Suppressor macrophage treated with lipopolysaccharide for 1 hour (primary cell): Measurements from ENCODE around the gene IGF1R.

Source experiments
- DNase-seq, 3 donors: peaks; one replicate each; pipeline ENCODE4 v3.0.0-alpha.2; 2020 to 2022

The IGF1R gene

DNA sequence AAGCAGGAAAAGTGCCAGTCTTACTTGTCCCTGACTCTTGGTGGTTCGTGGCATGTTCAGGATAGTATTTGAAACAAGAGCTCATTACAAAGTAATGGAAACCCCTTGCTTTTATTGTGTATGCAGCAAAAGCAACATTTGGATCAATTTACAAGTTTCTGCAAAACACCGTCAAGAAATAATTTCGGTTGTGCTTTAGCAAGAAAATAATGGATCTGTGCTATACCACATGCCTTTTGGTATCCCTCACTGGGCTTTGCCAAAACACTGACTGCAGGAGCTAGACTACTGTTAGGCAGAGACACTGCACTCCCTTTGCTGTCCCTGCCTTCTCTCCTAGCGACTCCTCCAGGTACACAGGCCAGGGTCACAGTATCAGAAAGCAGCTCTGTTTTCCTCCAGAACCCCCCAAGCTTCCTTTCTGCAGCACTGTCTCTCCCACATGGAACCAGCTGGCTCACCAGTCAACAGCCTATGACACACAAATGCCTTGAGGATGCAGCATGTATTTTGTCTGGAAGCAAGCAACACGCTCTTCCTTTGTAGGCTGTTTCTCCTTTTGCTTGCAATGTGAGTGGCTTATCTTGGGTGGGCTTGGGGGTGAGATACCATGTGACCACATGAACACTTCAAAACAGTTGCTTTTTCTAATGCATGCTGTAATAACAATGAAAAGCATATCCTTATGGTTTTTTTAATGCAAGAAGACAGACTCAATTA is 247.8 kb downstream of the IGF1R start:
- no peak for DNase-seq

DNA sequence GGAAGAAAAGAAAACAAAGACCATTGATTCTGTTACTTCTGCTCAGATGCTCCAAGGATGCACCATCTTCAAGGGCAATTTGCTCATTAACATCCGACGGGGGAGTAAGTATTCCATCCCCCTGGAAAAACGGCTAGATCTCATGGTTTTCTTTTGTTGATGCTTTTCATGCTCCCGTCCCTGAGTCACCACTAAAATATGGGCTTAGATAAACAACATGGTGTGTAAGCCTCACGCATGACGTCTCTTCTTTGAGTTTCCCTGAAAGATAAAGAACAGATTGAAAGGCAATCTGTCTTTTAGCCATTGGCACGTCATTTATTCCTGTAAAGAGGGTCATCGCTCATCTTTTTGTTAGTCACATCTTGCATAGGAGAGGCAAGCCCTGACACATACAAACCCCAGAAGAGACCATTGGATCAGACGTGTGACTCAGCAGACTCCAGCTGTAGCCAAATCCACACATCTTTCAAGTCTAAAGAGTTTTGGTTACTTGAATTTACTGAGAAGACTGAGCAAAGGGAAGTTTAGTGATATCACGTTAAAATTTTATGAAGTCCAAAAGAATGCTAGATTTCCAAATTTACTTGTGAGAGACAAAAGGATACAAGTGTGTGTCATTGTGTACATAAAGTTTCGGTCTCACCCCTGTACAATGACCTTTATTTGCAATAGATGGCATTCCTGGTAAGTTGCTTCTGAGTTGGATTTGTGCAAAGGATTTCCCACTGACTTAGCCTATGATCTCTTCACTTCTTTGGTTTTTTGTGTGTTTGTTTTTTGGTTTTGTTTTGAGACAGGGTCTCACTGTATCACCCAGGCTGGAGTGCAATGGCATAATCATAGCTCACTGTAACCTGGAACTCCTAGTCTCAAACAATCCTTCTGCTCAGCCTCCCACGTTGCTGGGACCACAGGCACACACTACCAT is 248.7 kb downstream of the IGF1R start:
- DNase-seq = peak; percentile 12 to 38 (median 15)

DNA sequence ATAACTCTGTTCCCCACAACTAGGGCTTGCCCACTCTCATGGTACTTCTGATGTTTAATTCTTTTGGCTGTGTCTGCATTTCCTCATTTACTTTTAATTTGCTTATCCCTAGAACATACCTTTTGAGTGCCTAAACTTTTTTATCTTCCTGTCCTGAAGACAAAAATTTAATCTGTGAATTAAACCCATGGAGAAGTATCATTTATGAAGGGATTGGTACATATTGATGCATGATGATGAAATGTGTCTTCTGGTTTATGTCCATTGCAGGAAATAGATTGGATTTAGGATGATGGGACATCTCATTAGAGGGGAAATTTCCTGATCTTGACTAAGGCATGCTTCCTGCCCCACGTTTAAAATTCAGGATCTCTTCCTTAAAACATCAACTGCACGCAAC is 249.8 kb downstream of the IGF1R start:
- DNase-seq = no peak

DNA sequence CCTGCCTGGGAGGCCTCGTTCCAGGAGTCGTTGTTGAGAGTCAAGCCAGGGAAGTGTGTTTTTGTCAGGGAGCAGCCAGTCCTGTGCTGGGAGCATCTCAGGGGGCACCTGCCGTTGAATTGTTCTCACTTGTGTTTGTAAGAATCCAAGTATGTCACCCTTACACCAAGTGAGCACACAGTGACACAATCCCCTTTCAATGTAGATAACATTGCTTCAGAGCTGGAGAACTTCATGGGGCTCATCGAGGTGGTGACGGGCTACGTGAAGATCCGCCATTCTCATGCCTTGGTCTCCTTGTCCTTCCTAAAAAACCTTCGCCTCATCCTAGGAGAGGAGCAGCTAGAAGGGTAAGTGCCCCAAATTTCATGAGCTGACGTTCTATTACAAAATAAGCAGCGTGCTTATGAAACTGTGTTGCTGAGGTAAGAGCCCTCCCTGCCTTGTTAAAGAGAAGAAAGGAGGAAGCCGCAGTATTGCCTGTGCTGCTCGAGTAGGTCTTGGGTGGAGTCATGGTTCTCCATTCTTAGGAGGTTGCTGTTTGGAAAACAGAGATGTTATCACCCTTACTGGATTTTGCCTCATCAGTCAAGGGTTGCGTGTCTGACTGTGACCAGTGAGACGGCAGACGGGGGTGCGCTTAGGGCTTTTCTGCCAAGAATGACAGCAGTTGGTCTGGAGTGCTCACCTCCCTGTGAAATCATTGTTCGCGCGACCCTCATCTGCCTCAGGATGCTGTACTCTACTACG is 251.1 kb downstream of the IGF1R start:
- DNase-seq = peak; percentile 78 to 86 (median 79)

DNA sequence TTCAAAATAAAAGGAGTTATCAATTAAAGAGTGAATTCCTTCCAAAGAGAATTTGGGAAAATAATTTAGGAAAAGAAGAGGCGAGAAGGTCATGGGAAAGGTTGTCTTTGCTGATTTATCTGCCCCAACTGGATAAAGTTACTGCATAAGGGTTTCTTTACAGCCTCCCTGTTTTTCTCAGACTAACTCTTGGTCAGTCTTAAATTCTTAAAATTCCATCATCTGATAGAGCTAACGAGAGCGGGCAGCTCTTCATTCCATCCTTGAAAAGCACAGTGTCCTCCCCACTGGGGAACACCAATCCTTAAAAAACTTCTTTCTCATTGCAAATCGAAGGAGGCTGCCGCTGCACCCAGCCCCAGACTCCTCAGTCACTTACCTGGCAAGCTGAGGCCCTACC is 252.0 kb downstream of the IGF1R start:
- no peak for DNase-seq

DNA sequence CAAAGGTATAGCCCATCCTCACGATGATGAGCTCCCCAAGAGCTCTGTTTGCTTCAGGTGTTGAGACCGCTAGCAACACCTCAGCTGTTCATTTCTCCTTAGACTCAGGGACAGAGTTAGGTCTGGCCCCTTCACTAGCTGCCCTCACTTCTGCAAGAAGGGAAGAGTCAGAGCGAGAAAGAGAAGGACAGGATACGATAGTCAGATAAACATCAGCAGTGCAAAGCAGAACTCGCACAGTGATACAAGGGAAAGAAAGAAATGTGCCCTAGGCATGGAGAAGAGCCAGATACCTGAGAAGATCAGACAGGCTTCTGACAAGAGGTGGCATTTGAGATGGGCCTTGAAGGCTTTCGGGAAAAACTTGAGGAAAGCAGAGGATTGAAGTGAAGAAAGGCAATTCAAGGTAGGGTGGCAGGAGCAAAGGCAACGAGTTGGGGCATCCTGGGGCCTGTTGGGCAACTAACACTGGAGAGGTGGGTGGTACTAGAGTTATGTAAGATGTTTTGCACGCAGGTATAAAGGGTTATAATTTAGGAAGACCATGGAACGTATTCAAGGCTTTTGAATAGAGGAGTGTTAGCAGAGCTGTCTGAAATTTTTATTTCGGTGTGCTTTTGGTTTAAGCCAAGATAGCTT is 253.2 kb downstream of the IGF1R start:
- DNase-seq = no peak

DNA sequence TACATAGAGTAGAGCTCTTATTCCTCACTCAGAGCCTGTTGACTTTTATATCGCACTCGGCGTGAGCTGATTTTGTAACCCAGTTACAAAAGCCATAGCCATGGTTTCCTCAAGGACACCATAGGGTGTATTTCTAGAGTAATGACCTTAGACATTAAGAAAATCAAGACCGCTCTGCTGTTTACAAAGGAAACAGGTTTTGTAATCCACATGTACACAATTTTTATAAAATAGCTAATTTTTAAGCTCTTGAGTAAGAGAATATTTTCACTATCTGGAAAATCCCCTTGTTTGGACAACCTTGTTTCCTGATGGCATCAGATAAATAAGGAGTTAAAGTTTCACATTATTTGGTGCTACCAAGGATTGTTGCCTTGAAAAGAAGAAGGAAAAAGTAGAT is 254.6 kb downstream of the IGF1R start:
- DNase-seq = peak in 2 of 3 donors; percentile 26 to 47

DNA sequence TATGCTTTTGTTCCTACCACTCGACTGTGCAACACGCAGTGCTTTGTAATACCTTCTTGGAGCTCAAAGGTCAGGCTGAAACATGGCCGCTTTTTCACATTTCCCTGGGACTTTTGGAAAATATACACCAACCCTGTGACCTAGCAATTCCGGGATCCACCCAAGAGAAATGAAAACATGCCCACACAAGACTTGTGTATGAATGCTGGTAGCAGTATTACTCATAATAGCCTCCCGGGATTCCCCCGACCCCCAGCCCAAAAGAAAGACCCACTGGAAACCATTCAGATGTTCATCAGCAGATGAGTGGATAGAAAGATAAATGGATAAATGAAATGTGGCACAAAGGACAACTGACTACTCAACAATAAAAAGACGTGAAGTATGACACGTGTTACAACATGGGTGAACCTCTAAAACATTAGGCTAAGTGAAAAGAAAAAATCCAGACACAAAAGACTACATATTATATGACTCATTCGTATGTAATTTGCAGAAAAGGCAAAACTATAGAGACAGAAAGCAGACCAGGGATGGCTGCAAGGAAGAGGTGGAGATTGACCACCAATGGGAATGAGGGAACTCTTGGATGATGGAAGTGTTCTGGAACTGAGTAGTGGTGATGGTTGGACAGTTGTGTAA is 255.2 kb downstream of the IGF1R start:
- peak; percentile 71 to 84 (median 73) for DNase-seq

DNA sequence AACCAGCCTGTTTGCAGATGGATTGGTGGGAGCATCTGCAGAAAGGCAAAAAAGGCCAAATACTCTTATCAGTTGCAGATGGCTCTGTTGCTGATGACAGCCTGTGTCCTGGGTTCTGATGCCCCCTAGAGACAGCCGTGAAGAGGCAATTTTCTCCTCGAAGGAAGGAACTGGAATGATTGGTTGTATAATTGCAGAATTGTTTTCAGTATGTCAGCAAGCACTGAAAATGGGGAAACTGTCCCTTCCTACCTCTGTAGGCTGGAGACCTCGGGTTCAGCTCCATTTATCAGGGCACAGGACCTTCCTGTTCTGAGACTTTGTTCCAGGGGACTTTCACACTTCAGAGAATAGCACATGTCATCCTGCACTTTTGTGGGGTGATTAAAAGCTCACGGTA is 256.2 kb downstream of the IGF1R start:
- peak; percentile 63 to 69 (median 66) for DNase-seq

DNA sequence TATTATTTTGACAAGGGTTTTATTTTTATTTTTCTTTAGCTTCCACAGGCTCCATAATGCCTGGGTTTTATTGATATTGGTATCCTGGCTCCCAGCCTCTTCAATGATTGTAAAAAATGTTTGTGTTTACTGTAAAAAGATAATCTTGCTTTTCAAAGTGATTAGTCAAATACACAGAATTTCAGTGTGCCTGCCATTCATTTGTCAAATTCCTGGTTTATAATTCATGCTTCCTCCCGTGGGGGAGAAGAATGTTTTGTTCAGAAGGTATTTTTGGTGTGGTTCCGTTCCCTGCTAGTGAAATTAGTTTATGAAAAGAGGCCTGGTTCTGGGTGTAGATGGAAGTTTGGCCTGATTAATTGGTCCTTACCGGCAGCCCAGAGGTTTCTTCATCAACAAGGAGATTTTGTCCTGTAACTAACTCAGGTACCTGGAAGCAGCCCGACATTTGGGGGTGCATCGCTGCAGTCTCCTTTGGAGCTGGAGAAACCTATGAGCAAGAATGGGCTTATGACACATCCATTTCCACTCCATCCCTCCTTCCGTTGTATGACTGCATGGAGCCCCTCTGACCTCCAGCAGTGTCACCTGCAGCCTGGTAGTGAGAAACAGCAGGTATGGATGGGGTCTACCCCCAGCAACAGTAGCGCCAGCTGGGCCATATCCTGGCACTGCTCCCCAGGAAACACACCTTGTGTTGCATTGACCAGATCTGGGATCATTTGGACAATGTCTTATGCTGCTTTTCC is 257.8 kb downstream of the IGF1R start:
- DNase-seq = no peak

DNA sequence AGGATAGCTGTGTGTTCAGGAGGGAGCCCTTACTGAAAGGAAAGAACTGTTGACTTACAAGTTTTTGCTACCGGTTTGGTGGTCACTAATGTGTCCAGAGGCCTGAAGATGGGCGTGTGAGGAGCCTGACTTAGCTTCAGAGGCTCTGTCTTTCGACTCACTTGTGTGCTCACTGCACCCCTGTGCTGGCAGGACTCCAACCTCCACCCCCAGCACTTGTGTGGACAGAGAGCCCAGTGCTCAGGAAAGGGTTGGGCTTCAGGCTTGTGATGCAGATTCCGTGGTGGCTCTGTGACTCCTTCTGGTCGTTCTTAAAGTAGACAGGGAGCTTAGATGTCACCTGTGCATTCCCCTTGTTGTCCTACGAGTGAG is 258.4 kb downstream of the IGF1R start:
- DNase-seq = no peak

DNA sequence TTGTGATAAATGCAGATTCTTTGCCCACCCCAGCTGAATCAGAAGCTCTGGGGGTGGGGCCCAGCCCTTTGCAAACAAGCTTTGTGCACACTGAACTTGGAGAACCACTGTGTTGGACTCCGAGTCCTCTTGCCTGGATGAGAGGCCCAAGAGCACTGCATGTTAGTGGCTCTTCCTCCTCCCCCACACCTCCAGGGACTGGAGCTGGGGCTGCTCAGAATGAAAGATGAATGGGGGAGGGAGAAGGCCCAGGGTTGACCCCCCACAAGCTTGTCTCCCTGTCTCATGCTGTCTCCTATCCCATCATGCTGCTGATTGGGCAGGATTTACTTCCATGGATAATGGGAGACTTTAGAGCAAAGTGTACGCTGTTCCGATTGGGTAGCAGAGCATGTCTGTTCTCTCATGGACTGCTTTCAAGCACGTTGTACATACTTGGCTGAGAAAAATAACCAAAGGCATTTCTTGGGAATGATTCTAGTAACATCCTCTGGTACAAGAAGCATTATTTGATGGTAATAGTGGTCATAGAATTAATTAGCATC is 259.7 kb downstream of the IGF1R start:
- no peak for DNase-seq

DNA sequence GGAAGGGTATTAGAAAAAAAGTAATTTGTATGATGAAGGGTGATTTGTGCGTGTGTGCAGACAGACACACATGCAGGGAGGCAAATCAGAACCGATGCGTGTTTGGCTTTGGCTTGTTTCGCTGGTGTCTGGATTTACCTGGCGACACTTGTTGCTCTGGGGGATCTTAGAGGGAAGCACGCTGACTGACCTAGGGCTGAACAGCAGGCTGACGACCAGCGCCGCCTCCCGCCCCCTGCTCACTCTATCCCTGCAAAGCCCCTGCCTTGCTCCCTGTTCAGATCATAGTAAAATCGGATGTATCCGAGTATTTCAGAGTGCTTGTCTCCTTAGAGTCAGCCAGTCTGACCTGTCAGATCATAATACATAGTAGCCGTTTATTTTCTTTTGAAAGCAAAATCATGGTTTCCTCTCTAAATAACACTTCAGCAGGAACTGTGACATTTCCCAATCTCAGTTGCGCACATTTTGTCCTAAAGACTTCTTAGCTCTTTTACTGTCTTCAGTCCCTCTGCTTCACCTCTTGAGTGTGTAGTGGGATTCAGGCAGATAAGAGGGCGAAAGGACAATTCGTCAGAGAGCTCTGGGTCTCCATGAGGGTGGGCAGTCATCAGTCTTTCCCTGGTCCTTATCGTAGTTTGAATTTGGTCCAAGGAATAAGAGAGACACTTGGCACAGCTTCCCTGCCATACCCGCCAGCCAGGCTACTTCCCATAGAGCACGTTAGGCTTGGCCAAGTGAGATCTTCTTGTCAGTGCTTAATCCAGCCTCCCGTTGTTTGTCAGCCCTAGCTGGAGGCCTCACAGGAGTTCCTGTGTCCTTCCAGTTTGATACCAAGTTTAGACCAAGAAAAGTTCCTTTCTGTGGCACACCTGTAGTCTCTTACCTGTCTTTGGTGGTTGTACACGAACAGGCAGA is 261.9 kb downstream of the IGF1R start:
- DNase-seq = no peak

DNA sequence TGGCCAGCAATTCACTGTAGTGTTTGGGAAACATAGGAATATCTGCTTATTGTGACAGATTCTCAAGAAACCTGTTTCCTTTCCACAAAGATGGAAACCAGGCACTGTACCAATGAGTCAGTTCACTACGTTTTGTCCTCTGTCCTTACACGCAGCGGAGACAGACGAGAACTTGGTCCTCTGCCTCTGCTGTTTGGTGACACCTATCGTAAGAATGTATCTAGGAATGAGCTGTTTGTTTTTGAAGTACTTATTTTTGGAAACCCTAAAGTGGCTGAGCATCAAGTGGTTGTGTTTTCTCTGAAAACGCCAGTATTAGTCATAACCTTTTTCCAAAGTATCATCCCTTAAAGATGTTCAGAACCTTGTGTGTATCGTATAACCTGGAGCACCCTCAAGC is 266.3 kb downstream of the IGF1R start:
- no peak for DNase-seq

DNA sequence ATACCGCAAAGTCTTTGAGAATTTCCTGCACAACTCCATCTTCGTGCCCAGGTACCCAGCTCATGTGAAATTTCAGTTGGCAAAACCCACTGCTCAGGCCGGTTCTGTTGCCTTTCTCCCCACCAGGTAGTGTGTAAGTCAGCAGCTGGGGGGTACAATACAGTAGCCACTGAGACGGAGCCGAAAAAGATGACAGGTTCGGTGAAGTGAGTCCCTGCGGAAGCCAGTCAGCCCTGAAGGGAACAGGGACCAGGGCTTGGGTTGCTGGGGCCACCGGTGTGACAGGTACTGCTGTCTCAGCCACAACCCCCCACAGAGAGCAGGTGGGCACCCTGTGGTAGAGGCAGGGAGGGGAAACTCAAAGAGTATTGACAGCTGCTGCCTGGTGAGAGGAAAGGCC is 268.5 kb downstream of the IGF1R start:
- DNase-seq = no peak

DNA sequence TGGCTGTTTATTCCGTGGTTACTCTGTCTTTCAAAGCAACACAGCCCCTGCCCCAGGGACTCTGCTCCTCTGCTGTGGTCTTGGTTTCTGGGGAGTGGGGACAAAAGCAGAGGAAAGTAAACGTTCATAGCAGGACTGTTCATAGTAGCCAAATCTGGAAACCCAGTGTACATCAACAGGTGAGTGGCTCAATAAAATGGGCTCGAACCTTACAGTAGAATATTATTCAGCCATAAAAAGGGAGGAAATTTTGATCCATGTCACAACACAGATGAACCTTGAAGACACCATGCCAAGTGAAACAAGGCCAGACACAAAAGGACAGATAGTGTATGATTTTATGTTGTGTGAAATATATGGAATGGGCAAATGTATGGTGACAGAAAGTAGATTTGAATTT is 269.1 kb downstream of the IGF1R start:
- no peak for DNase-seq

DNA sequence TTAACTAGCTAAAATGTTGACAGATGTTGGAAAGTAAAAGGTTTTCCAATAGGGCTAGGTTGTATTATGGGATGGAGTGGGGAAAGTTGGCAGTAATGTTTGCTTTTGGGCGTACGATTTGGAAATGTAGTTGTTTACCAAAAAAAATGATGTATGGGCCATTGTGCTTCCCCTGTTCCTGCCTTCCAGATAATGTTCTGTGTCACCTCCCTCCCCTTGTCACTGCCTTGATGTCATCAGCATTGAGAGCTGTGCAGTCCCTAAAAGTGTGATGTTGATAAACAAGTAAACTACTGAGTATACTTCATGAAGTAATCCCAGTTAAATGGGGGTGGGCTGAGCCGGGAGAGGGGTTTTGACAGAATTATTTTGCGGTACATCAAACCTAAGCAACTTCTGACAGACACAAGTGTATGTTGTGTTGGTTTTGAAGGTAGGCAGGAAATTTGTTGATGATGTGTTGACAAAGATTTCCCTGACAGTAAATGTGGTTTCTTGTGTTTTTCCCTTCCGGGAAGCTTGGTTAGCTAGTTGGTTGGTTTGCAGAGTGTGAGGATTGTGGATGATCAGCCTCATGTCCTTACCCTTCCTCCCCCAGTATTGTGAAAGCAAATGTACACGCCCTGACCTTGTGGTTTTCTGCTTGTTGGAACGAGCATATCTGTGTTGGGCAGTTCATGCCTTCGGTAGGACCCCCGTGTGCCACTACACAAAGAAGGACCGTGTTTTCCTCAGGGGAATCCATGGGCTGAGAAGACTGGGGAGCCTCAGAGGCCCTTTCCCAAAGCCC is 271.9 kb downstream of the IGF1R start:
- no peak for DNase-seq

DNA sequence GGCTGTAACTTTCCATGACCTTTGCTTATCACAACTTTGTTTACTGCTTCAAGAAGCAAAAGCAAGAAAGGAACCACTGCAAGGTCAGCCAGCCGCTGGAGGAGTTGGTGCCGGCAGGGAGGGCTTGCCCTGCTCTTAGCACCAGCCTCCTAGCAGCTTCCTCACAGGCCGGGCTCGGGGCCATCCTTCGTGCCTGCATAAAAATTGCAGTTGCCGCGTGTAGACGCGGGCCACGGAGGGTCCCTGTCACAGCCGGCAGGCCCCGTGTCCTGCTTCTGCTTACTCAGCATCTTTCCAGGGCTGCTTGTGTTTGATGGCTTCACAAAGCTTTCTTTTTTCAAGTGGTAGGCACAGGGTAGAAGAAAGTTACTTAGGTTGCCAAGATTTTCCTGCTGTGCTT is 274.8 kb downstream of the IGF1R start:
- no peak for DNase-seq

DNA sequence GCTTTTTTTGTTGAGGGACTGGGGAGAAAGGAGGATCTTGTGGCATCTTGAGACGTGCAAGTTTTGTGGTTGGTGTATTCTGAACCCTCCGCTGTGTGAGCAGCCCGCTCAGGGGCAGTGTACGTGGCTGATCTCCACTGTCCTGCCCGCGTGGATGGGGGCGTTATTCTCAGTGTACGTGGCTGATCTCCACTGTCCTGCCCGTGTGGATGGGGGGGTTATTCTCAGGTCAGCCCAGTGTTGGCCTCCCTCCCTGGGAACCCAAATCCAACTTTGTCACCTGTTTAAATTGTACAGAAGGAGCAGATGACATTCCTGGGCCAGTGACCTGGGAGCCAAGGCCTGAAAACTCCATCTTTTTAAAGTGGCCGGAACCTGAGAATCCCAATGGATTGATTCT is 275.2 kb downstream of the IGF1R start:
- no peak for DNase-seq
